ENCODE results near the gene PREX1.

Gene PREX1

DNA sequence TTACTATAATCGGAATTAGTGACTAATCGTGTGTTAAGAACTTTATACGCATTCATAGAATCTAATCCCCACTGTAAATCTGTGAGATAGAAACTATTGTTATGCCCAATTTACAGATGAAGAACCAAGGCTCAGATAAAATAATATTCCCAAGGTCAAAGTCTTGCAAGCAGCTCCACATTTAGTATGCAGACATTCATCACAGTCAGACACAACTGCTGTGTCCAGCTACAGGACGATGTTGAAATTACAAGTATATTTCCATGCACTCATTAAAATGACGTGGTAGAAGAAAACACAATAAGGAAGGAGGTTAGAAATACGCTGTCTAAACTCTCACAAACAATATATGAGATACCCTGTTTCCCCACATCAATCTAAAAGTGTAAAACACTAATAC is 82.5 kb downstream of the PREX1 start:
- no peak overlapping the region for H3K27ac ChIP-seq
- H3K4me3 ChIP-seq: no peak overlapping the region

DNA sequence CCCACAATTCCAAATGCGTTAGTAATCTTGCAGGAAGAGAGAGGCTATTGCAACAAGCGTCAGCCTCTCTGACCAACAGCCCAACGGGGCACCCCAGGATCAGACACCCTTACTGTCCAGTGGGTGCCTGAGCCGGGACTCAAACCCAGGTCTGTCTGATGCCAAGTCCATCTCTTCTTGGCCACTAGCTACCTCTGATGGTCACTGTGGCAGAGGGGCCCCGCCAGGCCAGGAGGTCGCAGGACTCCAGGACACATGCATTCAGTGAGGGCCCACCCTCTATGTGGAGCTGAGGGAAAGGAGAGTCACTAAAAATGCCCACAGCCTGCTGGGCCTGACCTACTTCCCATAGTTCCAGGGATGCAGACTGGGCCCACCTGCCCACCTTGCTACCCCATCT is 83.3 kb downstream of the PREX1 start:
- Histone ChIP-seq H3K27ac (no peak overlapping the region), H3K4me3 (no peak overlapping the region)

DNA sequence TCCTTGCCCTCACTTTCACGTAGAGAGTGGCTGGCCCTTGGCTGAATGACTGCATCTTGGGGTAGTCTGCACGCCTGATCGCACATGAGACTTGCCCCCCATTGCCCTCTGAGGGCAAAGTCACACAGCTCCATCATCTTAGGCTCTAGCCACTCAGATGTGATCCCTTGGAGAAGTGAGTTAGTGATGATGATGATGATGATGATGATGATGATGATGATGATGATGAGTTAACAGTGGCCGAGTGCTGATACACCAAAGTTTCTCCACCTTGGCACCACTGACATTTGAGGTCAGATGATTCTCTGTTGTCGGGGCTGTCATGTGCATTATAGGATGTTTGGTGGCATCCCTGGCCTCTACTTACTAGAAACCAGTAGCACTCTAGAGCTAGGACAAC is 84.0 kb downstream of the PREX1 start:
- Histone ChIP-seq H3K4me3 (no peak overlapping the region), H3K27ac (no peak overlapping the region)

DNA sequence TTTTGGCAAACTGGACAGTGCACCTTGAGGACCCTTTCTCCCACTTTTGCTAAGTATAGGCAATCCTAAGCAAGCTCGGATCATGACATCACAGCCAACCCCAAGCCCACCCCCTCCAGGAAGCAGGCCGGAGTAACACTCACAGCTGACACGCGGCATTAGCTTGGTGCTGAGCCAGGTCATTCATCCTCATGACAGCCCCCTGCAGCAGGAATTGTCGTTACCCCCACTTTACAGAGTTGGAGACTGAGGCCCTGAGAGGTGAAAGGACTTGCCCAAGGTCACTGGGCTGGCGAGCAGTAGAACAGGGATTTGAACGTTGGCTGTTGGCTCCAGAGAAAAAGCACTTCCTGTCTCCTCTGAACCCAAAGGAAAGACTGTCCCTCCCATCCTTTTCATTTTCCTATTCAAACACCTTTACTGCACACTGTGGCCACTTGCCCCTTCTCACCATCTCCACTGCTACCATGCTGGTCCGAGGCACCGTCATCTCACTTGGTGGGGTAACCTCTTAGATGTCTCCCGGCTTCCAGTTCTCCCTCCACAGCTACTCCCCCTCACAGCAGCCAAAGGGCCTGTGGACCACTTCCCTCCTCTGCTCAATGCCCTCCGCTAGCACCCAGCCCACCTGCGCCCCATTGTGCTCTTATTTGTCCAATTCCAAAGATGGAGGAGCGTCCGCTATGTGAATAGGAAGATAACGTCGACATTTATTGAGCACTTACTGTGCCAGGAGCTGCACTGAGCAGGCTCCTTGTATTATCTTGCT is 84.7 kb downstream of the PREX1 start:
- H3K27ac ChIP-seq: no peak overlapping the region
- H3K4me3 ChIP-seq: no peak overlapping the region

DNA sequence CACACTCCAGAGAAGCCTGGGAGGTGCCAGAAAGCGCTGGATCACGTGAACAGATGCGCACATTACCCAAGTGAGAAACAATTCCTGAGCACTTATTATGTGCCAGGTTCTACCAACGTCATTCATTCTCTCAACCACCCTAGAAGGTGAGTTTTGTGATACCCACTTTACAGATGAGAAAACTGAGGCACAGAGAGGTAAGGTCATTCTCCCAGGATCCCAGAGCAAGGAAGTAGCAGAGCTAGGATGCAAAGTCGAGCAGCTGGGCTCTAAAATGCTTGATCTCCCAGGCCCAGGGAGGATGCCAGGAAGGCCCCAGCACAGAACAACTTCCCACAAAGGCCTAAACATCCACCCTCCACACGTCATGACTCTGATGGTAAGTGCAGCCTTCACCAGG is 85.6 kb downstream of the PREX1 start:
- Histone ChIP-seq H3K4me3 (no peak overlapping the region), H3K27ac (no peak overlapping the region)

DNA sequence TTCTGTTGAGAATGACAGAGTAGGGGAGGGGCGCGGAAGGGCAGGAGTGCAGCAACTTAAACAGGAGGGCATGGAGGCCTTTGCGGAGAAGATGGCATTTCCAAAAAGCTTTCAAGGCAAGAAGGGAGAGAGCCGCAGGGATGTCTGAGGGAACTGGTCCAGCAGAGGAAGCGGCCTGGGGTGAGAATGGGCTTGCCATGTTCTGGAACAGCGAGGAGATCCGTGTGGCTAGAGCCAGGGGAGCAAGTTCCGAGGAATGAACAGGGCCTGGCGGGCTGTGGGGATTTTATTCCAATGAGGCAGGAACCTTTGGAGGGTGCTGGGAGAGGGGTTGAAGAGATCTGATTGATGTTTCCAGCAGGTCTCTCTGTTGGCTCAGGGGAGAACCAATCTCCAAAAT is 86.1 kb downstream of the PREX1 start:
- H3K27ac ChIP-seq: no peak overlapping the region
- no peak overlapping the region for H3K4me3 ChIP-seq

DNA sequence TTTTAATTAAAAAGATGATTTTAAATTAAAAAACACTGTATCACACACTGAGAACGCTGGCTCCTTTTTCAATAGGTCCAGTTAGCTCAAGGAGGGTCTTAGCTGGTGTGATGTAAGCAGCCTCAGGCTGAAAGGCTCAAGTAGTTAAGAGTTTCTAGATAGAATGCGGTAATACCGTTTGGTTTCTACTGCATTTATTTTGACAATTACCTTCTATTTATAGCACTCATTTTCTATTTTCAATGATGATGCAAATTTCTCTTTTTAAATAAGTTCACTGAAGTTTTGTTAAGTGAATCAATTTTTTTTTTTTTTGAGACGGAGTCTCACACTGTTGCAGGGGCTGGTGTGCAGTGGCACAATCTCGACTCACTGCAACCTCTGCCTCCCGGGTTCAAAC is 87.1 kb downstream of the PREX1 start:
- peak overlapping the region in 1 of 21 experiments; percentile 79 for H3K27ac ChIP-seq

DNA sequence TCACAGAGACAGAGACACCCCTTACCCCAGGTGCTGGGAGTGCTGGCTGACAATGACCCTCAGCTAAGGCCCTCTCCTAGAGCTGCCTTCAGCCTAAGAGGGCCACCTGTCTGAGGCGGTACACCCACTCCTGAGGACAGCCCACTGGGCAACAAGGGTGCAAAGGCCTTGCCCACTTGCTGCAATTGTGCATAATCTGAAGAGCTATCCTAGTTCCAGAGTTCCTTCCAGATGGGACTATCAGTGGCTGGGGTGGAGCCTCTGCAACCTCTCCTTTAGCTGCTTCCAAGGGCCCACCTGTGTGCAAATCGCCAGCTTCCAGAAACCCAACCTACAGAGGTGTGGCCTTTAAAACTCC is 87.5 kb downstream of the PREX1 start:
- H3K4me3 ChIP-seq: no peak overlapping the region
- peak overlapping the region in 2 of 21 experiments; percentile 54 to 79 for H3K27ac ChIP-seq

More for the DNA sequence above, 87.1 kb downstream of the PREX1 start:
- no peak overlapping the region for H3K4me3 ChIP-seq

DNA sequence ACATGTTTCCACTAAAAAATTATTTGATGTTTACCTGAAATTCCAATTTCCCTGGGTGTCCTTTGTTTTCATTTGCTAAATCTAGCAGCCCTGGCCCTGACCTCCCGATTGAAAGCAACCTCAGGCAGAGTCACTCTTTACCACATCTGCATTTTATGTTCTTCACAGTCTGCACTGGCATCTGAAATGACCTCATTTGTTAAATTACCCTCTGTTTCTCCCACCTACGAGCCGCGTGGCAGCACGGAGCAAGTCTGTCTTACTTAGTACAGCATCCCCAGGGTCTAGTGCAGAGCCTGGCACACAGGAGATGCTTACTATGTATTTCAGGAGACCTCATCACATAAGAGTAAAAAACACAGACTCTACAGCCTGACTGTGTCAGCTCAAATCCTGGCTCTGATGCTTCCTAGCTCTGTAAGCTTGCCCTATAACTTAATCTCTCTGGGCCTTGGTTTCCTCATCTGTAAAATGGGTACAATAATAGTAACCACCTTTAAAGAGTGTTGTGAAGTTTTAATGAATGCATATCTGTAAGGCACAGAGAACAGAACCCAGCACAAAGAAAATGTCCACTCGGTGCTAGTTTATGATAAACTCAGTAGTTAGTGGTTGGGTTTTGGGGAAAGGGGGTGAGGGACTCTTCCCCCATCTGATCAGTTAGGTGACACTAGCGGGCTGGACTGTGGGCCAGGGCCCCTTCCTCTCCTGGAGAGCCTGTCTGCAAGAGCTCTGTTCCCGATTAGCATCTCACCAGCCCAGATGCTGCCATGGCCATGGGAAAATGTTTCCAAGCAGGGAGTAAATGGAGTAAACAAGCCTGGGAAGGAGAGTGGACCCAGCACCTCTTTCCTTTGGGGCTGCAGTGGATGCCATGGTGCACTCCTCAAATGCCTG is 88.2 kb downstream of the PREX1 start:
- Histone ChIP-seq H3K27ac (peak overlapping the region in 5 of 21 experiments; percentile 7 to 79 (median 57)), H3K4me3 (no peak overlapping the region)

DNA sequence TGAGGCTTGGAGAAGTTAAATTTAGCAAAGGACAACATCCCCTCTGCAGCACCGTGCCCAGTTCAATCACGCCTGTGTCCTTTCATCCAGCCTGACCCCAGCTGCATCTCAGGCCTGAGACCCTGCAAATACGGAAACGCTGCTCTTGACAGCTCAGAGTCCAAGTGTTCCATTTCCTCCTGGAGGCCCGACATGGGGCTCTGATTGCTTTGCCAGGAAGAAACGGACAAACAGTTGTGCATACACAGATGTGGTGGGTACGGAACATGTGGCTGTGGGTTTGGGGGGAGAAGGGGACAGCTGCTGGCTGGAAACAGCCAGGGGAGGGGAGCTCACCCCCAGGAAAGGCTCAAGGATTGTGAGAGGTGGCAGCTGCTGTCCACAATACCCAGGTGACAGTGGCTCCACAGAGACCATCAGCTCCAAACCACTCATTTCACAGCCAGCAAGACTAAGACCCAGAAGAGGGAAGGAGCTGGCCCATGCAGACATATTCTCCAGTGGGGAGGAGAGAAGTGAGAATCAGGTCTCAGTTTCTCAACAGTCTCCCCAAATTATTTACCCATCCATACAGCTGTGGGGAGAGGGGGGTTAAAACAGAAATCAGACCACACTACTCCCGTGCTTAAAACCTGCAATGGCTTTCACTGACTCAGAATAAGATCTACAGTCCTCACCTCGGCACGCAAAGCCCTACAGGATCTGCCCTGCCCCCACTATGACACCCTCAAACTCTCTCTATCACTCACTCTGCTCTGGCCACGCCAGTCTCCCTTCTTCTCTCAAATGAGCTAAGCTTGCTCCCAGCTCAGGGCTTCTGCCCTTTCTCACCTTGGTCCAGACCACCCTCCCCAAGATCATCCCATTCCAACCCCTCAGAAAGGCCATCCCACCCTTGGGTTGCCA is 89.1 kb downstream of the PREX1 start:
- H3K27ac ChIP-seq: peak overlapping the region in 8 of 21 experiments; percentile 7 to 79 (median 50)
- no peak overlapping the region for H3K4me3 ChIP-seq

DNA sequence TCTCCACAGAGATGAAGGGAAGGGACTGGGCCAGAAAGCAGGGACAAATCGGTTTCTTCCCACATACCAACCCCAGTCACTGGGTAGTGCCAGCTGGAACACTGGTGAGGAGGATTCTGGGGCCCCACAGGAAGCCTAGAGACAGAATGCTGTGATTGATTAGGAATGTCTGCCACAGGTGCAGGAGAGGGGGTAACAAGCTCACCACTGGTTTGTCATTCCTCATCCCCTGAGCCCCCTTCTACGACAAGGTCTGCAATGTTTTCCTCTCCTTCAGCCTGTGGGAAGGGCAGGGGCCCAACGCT is 89.8 kb downstream of the PREX1 start:
- peak overlapping the region in 5 of 21 experiments; percentile 7 to 79 (median 46) for H3K27ac ChIP-seq
- no peak overlapping the region for H3K4me3 ChIP-seq

DNA sequence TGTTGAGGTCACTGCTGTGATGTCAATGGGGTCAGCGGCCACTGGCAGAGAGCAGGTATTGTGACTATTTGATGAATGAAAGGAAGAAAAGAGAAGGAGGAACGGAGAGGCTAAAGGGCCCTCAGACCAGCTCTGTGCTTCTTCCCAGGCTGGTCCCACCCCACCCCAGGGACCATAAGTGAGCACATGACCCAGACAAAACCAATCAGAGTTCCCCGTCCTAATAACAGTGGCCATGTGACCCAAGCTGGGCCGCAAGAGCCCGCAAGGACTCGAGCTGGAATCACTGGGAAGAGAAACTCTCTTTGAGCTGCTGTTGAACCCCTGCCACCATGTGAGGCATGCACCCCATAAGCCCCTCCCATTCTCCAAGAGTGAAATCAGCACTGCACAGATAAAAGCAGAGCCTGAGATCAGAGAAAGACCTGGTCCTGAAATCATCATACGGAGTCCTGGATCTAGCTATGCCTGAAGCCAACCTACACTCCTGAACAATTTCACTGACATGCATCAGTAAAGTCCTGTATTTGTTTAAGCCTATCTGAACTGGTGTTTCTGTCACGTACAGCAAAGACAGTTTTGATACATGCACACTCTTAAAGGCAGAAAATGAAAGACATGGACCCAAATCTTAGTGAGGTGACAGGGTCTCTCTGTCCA is 90.2 kb downstream of the PREX1 start:
- Histone ChIP-seq H3K27ac (peak overlapping the region in 4 of 21 experiments; percentile 6 to 79 (median 44)), H3K4me3 (no peak overlapping the region)

DNA sequence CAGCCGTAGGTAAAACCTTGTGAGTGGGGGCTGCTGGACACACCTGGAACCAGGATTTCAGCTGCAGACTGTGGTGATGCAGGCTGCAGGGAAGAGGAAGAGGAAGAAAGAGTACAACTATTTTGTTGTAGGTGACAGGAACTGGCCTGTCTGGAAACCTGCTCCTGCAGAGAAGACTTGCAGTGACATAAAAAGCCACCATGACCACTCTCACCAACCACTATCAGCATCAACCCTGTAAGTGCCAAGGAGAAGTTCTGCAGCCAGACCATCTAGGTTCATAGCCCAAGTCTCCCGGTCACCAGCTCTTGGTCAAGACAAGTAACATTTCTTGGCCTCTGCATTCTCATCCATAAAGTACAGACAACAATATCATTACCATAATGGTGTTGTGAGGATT is 91.2 kb downstream of the PREX1 start:
- Histone ChIP-seq H3K27ac (peak overlapping the region in 1 of 21 experiments; percentile 13), H3K4me3 (no peak overlapping the region)

DNA sequence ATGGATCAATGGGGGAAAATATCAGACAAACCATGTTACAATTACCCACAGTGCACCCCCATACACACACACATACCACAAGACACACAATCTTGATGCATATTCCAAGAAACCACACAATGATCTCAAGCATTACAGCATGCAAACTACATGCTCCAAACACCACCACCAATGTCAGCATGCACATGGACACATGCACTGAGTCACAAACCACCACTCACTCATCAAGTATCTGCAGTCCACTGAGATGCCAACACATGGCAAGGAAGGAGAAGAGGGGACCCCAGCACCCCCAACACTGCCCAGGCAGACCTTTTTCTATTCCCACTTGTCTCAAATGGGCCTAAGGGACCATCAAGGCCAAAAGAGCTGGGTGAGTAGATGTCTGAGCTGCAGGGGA is 91.6 kb downstream of the PREX1 start:
- H3K27ac ChIP-seq: peak overlapping the region in 1 of 21 experiments; percentile 13

DNA sequence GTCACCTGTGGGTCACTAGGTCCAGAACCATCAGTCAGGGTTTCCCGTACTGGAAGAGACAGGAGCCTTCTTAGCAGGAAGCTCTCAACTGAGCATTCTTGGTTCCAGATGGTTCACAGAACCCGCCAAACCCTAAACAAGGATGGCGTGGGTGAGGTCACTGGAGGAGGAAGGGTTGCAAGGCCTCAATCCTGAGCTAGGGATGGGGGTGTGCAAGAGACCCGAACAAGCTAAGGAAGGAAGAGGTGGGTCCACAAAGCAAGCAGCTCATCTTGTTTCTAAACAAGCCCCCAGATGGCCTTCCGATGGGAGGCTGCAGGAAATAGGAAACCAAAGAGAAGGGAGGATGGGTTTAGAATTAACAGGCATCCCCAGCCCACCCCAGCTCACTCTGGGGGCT is 92.7 kb downstream of the PREX1 start:
- H3K4me3 ChIP-seq: no peak overlapping the region
- H3K27ac ChIP-seq: peak overlapping the region in 2 of 21 experiments; percentile 18

More for the DNA sequence above, 91.6 kb downstream of the PREX1 start:
- no peak overlapping the region for H3K4me3 ChIP-seq

DNA sequence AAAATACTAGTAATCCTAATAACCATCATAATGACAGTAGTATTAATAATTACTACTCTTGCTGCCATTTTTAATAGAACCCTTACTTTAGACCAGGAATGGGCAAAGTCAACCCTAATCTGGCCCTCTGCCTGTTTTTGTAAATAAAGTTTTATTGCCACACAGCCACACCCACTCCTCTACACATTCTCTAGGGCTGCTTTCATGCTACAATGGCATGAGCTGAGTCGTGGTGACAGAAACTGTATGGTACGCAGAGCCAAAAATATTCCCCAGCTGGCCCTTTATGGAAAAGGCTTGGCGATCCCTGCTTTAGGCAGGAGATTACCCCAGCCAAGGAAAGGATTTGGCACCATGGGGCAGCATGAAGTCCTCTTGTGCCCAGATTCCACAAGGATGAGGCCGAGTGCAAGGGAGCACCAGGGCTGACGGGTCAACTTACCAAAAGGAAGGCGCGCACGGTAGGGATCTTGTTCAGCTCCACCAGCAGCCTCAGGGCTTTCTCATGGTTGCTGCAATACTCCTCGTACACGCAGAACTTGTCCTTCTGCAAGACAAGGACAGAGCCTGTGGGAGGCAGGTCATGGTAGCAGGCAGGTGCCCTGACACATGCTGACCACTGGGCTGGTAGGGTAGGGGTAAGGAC is 93.6 kb downstream of the PREX1 start:
- Histone ChIP-seq H3K27ac (no peak overlapping the region), H3K4me3 (no peak overlapping the region)

DNA sequence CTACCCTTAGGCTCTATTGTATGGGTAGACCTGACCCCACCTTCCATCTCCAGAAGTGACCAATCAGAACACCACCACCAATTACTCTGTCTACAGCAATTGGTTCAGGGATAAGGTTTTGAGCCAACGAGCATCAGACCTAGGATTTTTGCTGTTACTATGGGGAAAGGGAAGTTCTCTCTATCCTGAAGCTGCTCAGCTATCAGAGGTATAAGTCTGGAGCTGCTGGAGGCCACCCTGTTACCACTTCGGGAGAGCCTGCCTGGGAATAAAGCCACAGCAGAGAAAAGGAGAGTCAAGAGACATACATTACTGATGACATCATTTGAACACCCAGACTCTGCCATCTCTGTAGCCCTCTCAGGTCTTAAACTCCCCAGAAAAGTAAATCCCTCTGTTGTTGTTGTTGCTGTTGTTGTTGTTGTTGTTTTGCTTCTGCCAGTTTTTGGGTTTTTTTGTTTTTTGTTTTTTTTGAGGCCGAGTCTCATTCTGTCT is 94.5 kb downstream of the PREX1 start:
- H3K27ac ChIP-seq: no peak overlapping the region
- H3K4me3 ChIP-seq: no peak overlapping the region

DNA sequence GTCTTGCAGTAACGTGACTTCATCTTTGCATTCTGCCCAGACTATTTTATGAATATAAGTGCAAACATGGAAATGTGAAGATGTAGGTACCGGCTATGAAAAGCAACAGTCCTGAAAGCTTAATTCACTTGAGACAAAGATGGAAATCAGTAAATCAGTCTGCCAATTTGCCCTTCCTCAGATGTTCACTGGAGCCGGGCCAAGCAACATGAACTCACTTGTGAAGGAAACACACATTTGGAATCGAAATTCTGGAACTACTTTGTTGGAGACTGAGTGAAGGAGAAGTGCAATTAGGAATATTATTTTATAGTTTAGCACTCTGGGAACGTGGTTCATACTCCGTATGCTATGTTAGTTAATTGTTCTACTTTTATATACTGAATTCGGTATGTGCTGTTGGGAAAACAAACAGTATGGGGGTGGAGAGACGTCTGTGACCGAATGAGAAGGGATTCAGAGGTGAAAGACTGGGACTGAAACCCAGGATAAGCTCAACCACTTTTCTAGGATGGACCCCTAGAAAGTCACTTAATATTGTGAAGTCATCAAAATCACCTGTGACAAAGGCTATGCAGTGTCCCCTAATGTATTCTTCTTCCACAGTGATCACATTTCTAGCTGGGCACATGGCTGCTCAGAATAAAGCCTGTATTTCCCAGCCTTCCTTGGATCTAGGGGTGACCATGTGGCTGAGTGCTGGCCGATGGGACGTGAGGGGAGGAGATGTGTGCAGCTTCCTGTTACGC is 95.5 kb downstream of the PREX1 start:
- Histone ChIP-seq H3K27ac (no peak overlapping the region), H3K4me3 (no peak overlapping the region)

Data from skin epidermis (tissue), 12 donors.